T-helper 1 cell (primary cell): ENCODE data around the gene AKAP10.
"Not testable (repeated sequence)": the region's sequence is repeated elsewhere in the genome, so short reads cannot be mapped to it uniquely, and the experiment has no call there.

Source experiments
- DNase-seq, 5 donors: peaks; one replicate each; pipeline ENCODE4 v3.0.0-alpha.2; 2012 to 2020

The AKAP10 gene

DNA sequence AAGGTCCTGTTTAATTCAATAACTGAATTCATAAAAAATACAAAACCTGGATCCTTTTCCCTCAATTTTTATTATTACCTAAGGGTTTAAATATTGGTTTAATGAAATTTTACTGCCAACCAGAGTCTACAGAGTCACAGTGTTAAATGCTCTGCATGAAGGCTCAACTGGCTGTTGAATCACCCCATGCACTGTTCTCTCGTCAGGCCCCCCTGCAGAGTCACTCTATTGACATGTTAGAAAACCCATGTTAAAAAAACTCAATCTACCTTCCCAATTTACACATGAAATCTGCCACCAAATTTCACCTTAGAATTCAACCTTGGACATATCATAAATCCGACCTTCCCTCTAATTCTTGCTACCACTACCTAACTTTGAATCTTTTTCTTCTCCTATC, 66.6 kb downstream of the AKAP10 start:
- DNase-seq, result no peak

DNA sequence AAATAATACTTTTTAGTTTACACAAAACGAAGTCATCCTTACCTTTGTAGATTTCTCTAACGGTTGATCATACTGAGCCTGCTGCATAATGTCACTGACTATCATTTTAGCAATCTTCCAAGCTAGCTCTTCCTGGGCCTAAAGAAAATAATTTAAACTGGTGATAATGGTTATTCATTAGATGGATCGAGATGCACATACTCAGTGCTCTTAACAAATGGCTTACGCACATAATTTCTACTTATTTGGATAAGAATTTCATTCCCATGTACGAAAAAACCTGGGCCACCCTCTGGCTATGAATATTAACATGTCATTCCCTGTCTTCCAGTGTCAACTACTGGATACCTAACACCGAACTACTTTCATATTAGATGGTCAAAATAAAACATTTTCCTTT, 68.5 kb downstream of the AKAP10 start:
- no peak for DNase-seq

DNA sequence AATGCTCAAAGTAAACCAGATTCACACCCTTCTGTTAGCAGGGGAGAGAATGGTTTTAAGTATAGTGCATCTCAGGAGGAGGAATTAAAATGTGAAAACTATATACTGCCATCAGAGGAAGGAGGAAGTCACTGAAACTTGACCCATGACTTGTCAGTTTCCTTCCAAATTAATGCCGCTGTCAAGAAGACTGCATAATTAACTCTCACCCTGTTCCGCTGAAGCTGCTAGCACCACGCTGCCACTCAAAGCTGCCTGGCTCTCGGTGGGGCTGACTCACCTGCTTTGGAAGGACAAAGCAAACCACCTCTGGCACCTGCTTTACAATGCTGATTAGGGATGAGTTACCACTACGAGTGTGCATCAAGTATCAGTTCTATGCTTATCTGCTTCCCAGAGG, 72.1 kb downstream of the AKAP10 start:
- DNase-seq, result no peak

DNA sequence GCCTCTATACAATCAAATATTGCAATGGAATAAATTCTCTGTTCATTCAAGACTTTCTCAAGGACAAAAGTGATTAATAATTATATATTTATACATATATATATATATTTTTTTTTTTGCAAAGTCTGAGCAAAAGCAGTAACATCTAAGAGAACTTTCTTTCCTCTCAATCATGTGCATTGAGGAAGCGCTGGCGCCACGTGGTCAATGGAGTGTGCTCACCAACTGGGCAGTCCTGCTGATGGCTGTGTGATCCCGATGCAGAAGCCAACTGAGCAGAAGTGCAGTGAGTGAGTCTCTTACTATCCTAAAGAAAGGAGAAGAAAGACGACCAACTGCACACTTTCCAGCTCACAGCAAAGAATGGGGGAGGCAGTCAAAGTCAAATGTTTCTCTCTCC, 72.7 kb downstream of the AKAP10 start:
- no peak for DNase-seq

DNA sequence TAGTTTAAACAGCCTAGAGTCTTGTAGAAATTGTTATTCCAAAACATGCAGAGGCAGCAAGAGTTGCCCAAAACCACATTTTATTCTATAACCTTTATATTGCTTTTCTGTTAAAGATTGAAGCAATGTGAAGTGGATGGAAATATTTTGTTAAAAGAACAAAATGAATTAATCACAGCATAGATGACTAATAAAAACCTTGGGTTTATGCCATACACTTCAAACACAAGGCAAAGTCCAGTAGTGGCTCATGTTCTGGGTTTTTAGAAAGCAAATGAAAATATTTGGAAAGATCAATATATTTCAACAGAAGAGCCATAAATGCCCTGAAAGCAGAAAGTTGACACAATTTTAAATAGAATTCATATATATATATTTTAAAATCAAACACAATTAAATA, 73.2 kb downstream of the AKAP10 start:
- no peak for DNase-seq

DNA sequence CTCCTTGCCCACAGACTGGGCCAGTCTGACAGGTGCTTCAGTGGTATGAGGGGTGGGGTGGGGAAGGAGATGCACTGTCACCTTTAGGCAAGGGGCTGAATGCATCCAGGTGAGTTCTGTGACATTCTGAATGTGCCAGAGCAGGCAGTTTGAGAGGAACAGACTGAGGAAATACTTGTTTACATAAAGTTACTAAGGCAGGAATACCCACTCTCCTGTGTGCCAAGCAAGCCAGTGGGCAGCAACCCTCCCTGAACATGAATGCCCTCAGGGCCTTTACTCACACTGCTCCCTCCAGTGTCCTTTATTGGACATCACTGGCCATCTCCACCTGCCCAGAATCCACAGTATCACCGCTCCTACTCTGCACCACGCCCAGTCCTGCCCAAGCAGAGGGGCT, 76.8 kb downstream of the AKAP10 start:
- DNase-seq, result no peak

DNA sequence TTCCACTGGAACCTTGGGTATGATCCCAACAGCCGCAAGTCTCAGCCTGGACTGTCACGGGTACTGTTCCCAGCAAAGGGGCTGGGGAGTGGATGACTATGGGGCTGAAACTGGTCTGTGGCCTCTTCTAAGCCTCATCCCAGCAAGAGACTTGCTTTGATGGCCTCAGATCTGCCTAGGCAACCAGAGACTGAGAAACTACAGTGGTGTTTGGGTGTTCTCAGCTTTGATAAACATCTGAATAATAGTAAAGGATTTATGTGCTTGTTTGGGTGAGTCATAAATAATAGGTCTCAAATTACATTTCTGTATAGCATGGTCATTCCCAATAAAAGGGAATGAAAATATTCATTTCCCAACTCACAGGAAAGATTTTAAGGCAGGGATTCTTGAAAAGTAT, 79.7 kb downstream of the AKAP10 start:
- no peak for DNase-seq

DNA sequence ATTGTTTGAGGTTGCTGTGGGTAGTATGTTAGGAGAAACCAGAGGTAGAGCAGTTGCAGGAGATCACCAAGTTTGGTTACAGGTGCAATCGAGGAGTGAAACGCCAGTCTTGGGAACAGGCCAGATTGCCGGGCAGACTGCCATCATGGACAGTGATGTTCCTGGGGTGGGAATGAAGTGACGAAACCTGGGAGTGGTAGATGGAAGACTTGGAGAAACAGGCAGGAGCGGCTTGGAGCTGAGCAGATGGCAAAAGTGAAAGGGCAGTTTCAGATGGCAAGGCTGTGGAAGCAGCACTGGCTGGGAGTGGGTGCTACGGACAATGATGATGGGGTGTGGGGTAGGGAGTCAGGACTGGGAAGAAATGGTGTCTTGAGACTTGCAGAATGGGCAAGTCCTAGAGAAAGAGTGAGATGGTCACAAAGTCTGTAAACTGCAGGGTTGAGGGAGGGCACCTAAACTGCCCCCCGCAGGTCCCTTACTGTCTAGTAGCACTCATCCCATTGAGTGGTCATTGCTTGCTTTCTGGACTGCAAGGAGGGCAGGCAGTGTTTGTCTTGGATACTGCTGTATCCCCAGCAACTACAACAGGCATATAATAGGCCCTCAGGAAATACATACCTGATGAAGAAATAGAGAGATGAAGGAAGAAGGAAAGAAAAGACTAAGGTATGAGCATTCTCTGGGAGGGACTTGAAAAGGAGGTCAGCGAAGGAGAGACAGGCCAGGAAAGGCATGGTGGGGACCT, 80.4 kb downstream of the AKAP10 start:
- no peak for DNase-seq

DNA sequence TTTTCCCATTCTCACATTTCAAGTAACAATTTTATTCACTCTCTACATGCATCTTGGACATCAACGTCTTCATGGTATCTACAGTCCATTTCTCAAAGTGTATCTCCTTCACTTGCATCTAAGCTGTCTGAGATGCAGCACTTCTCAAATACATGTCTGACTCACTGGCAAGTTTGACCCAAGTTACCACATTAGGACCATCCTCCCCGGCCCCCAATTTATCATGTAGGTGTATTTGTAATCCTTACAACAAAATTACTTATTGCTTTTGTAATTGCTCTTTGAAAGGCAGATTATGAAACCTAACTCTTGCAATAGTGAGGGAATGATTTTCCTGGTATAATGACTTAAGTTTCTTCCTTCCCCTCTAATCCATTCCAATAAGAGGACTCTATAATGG, 80.9 kb downstream of the AKAP10 start:
- DNase-seq, result no peak

DNA sequence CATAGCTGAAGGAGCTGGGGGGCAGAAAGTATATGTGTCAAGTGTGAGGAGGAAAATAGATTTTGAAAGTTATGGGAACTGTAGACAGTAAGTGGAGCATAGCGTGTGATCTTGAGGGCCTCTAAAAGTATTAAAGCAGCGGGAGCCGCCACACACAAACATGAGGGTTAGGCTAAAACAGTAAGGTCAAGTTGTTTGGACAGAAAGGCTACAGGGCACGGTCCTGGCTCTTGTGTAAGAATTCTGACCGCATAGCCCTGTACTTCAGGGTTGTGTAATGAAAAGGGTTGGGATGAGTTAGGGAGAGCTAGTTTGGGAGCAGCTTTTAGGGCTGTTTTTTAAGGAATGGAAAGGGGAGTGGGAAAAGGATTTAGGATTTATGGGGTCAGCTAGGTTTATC, 87.1 kb downstream of the AKAP10 start:
- DNase-seq, result not testable (repeated sequence)

DNA sequence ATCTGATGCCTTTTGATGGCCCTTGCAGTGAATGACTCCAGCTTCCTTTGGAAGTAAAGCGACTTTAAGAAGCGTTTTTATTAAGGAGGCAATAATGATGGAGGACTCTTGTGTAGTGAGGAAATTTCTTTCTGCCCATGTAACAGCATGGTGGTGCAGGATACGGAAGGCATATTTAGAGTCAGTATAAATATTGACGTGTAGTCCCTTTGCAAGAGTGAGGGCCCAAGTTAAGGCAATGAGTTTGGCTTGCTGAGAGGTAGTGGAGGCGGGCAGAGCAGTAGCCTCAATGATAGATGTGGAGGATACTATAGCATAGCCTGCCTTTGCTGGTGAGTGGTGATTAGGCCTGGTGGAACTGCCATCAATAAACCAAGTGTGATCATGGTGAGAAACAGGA, 87.6 kb downstream of the AKAP10 start:
- not testable (repeated sequence) for DNase-seq

DNA sequence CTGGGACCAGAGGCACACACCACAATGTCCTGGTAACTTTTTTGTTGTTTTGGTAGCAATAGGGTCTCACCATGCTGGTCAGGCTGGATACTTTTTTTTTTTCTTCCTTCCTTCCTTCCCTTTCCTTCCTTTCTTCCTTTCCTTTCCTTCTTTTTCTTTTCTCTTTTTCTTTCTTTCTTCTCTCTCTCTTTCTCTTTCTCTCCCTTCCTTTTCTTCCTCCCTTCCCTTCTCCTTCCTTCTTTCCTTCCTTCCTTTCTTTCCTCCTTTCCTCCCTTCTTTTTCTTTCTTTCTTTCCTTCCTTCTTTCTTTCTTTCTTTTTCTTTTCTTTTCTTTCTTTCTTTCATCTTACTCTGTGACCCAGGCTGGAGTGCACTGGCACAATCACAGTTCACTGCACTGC, 91.5 kb downstream of the AKAP10 start:
- DNase-seq, result no peak

DNA sequence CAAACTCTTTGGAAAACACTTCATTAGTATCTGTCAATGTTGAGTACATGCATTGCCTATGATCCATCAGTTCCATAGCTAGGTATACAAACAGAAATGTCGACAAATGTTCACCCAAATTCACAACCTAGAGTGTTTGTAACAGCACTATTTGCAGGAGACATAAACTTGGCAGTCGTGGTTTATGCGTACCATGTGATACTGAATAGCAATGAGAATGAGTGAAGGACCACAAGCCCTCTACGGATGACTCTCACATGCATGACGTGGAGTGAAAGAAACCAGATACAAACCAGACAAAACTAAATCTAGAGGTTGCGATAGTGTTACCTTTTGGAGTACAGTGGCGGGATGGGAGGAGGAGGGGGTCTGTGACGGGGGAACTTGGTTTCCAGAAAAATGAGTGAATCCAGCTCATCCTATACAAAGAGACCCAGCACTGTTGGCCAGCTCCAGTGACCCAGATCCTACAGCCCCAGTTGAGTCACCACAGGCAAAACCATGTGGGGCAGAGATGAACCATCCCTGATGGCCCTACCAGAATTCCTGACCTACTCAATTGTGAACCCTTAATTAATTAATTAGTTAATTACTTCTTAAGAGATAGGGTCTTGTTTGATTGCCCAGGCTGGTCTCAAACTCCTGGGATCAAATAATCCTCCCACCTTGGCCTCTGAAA, 94.0 kb downstream of the AKAP10 start:
- DNase-seq, result no peak

DNA sequence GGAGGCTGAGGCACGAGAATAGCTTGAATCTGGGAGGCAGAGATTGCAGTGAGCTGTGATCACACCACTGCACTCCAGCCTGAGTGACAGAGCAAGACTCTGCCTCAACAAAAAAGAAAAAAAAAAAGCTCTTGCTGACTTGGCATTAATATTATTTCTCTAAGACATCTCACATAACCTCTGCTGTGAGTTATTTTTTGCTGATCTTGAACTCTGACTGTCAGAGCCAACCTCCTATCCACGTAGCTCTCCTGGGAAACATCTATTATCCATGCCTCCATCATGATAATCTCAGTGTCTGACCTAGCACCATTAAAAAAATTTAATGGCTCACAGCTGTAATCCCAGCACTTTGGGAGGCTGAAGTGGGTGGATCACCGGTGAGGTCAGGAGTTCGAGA, 97.2 kb downstream of the AKAP10 start:
- no peak for DNase-seq

DNA sequence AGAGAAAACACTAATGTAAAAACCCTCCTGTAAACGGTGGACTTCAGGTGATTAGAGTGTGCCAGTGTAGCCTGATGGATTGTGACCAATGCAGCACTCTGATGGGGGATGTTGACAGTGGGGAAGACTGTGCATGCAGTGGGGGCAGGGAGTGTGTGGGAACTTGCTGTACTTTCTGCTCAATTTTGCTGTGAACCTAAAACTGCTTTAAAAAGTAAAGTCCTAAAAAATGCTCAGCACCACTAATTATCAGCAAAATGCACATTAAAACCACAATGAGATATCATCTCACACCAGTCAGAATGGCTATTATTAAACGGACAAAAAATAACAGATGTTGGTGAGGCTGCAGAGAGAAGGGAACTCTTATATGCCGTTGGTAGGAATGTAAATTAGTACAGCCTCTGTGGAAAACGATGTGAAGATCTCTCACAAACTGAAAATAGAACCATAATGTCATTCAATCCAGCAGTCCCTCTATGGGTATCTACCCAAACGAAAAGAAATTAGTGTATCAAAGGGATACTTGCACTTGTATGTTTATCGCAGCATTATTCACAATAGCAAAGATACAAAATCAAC, 100.2 kb downstream of the AKAP10 start:
- DNase-seq, result no peak

DNA sequence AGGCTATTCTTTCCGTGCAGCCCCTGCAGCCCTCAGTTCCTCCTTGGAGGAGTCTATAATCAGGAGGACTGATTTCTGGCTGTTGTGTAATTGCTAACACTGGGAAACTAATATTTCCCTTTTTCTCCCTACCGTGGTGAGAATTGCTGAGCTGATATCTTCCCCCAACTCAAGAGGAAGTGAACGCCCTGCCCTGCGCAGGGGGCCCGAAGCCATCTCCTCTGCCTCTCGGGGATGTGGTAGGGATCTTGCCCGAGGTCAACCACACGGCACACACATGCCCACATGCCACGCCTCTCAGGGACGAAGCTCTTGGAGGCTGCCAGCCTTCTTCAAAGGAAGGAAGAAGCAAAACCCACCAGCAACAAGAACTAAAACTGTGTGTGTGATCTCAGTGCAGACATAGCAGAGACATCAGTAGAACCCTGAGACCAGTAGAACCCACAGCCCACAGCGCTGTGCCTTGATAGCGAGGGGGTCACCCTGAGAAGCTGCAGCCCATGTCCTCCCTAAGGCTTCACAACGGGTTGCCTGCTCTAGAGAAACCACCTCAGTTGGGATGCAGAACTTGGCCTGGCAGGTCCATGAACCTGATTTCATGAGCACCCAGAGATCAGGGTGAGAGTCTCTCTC, 101.0 kb downstream of the AKAP10 start:
- DNase-seq, result peak in 2 of 5 donors; percentile 12 to 74

DNA sequence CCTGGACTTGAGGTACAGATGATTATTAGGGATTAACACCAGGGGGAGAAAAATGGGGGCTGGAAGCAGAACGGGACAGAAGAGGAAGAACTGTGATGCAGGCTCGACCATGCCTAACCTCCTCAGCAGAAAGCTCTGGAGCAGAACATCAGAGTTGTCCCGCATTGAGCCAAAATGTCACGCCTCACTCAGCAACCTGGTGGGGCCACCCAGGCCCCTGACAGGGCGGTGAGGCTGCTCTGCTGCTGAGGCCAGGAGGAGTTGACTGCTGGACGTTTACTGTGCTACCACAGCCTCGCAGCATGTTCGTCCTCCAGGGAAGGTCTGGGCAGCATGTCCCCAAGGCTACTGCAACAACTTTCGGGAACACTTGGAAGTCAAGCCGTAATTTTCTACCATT, 103.4 kb downstream of the AKAP10 start:
- DNase-seq, result no peak

DNA sequence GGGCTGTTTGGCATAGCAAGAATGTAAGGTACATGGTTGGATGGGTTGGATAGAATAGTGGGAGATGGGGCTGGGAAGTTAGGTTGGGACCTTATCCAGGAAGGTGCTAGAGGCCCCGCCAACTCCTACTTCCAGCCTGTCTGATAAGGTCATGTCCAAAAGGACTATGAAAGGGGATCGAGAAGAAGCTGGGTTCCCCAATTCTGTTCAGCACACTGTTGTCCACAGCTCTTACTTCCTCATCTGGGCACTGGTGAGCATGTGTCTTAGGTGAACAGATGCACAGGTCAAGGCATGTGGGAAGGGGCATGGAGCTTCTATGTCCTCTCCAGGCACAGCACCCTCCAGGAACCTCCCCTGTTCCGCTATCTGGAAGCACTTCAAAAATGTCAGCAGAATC, 104.3 kb downstream of the AKAP10 start:
- no peak for DNase-seq

DNA sequence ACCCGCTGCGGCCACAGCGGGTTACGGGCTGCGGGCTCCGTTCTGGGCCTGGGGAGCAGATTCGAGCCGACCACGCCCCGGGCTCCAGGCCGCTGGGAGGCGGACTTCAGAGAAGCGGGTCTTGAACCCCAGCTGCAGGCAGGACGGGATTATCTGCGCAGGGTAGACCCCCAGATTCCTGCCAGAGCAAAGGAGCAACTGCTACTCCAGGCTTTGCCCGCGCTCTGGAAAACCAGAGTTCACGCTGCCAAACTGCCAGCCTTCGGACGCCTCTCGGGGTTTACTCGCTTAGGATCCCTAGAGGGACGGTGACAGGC, 109.6 kb downstream of the AKAP10 start:
- DNase-seq, result no peak

DNA sequence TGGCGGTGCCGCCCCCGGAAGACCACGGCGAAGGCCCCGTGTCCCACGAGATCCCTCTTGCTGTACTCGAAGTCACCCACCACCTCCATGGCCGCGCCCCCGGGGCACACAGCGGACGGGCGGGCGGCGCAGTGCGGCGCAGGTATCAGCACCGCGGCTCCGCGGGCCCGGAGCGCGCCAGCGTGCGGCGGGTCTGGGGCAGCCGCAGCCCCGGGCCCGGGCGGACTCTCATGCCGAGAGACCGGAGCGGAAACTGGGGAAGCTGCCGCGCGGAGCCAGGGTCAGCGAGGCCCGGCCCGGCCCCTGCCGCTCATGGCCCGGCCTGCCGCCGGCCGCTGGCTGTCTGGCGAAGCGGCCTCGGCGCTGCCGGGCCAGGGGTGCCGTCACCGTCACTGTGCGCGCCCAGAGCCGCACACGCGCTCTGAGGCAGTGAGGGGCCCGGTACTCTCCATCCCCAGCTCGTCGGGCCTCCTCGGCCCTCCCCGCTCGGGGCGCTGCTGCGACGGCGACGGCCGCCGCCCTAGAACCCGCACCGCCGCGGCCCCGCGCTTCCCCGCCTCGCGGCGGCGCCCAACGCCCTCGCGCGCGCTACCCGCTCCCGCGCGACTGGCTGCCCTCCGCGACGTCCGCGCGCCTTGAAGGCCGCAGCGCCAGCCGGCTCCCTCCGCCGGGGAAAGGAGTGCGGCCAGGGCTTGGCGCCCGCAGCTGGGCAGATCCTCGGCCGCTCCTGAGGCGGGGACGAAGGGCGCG, 110.1 kb downstream of the AKAP10 start, which contains the start of gene ULK2:
Gene ULK2, minus strand, starts transcription at position 608 of the 750 bp plus-strand sequence. Its CDS starts 519 bp downstream, at position 89.
- peak in 4 of 5 donors; percentile 24 to 63 (median 32) for DNase-seq

DNA sequence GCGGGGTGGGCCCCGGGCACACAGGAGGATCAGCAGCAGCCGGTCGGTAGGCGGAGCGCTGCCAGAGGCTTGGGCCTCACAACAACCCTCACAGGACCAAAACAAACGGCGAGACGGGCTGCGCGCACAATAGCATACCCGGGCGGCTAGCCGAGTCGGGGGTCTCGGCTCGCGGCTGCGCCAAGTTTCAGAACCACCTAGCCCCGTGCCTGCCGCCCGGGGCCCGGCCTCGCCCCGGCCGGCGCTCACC, 110.6 kb downstream of the AKAP10 start:
- peak in 4 of 5 donors; percentile 22 to 58 (median 28) for DNase-seq

DNA sequence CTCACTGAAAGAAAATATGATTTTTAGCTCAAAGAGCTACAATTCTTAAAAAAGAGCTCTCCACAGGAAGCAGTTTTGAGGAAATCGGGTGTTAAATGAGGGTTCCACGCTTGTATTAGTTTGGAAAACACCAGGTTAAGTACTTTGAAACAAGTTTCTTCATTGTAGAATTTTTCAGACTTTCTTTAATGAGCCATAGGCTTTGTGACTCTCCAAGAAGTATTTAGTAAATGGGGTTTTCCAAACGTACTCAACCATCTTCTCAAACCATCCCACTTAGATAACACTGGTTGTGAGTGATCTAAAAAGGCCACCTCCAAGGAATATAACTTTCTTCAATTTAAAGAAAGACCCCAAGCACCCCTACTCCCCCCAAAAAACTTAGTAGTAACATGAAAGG, 112.6 kb downstream of the AKAP10 start:
- no peak for DNase-seq

DNA sequence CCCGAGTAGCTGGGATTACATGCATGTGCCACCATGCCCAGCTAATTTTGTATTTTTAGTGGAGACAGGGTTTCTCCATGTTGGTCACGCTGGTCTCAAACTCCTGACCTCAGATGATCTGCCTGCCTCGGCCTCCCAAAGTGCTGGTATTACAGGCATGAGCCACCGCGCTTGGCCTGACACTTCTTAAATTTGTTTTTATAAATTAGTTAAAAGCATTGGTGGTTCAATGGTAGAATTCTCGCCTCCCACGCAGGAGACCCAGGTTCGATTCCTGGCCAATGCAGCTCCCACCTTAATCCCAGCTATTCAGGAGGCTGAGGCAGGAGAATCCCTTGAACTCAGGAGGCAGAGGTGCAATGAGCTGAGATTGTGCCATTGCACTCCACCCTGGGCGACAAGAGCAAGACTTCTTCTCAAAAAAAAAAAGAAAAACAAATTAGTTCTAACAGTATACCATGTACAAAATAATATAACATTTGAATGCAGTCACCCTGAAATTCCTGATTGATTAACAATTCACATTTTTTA, 116.9 kb downstream of the AKAP10 start:
- DNase-seq, result not testable (repeated sequence)
